Stimulated activated CD8-positive, alpha-beta memory T cell treated with anti-CD3 and anti-CD28 coated beads, Interleukin-12 subunit alpha, Interleukin-12 subunit beta, amount 100 ng/mL, for 24 hours (primary cell): ENCODE measurements around the gene LRRC8E.
"Not testable (repeated sequence)": the region's sequence is repeated elsewhere in the genome, so short reads cannot be mapped to it uniquely, and the experiment has no call there.

Experiments used
- DNase-seq: peaks from one replicate; pipeline ENCODE4 v3.0.0-alpha.2; 2020; ENCODE audit errors: extremely low read depth

Gene LRRC8E

GRCh38 chr19:7855426-7856108 is 32.7 kb upstream of the LRRC8E start:
- DNase-seq = no peak

DNA sequence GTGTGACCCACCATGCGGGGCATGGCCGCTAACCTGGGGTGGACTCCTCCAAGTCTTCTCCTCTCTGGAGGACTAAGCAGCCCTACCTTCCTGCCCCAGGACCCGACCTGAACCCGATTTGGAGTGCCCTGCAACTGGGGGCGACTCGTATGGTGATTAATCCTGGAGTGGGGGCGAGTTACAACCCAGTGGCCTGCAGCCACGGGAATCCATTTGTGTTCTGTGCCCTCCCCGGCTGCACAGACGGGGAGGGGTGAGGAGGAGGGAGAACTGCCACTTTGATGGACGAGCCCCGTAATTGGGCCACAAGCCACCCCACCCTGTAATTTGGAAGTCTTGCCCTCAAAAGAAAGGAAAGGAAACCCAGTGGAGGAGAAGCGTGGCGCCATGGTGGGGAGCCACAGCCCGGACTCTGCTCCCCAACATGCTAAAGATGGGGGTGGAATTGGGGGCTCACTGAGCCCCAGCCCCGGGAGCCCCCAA is 32.2 kb upstream of the LRRC8E start:
- DNase-seq = no peak

DNA sequence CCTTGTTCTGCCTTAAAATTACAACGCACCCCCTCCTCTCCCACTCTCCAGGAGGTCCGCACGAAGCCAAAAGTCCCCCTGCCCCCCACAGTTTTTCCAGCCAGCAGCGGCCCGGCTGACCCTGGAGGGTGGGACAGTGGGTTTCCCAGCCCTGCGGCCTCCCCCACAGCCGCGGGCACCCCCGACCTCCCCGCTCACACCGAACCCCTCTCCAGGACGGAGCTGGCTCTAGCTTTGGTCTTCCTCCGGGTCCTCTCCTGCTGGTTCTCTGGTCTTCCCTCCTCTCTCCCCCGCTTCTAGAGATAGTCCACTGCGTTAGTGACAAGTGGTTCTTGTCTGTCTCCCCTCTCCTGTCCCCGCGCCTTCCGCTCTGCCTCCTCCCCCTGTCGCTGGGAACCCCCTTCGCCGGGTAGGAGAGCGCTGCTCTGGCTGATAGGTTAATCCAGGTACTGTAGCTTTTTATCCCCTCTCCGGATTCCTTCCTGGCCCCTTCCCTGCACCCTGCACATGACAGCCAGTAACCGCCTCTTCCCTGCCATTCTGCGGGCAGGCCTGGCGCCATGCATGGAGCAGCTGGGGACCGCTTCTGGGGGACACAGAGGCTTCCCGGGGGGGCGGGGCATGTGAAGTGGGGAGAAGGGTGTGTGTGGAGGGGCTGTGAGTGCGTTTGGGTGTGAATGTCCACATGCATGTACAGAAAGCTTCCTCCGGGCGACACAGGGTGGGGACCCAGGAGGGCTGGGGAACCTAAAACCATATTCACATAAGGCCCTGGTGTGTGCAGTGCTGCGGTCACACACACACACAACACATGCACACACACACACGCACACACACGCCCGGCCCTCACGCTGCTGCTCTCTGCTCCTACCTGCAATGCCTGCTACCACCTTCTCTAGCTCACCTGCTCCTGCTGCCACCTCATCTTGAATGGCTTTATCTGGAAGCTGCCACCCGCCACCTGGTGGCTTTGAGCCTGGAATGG is 31.3 kb upstream of the LRRC8E start:
- DNase-seq = no peak

DNA sequence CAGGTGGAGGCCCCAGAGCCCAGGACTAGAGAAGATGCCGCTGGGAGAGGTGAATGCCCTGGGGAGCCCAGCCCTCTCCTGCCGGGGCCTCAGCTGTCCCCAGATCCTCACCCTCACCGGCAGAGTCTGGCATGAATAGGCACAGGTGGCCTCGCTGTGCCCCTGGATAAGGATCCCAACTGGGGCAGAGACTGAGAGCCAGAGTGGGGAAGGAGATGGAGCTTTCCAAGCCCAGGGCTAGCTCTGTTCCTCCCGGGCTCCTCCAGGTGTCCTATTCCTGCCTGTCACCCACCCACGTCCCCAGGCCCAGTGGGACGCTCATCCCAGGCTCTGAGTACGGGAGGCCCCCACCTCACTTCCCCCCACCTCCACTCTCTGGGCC is 30.6 kb upstream of the LRRC8E start:
- DNase-seq = no peak

DNA sequence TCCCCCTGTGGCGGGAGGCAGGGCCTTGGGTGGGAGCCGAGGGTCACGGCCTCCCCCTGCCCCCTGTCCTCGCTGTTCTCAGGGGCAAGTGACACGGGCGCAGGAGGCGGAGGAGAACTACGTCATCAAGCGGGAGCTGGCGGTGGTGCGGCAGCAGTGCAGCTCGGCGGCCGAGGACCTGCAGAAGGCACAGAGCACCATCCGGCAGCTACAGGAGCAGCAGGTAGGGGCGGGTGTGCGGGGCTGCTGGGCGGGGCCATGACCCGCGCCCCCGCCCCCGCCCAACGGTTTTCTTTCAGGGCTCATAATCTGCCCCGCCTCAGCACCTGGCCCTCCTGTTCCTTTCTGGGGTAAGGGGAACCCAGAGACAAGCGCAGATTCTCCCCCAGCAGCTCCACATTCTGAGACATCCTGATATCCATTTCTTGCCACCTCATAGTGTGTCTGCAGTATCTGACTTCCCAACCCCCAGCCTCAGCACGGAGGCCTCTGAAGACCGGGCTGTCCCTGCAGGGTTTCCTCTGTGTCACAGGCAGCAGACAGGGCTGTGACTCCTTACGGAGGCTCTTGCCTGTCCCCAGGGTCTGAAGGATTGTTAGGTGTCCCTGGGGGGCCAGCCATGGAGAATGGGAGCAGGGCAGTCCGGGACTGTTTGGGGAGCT is 30.1 kb upstream of the LRRC8E start:
- DNase-seq = no peak

GRCh38 chr19:7859087-7859486 is 29.2 kb upstream of the LRRC8E start:
- DNase-seq = not testable (repeated sequence)

GRCh38 chr19:7859831-7860713 is 28.2 kb upstream of the LRRC8E start:
- no peak for DNase-seq

DNA sequence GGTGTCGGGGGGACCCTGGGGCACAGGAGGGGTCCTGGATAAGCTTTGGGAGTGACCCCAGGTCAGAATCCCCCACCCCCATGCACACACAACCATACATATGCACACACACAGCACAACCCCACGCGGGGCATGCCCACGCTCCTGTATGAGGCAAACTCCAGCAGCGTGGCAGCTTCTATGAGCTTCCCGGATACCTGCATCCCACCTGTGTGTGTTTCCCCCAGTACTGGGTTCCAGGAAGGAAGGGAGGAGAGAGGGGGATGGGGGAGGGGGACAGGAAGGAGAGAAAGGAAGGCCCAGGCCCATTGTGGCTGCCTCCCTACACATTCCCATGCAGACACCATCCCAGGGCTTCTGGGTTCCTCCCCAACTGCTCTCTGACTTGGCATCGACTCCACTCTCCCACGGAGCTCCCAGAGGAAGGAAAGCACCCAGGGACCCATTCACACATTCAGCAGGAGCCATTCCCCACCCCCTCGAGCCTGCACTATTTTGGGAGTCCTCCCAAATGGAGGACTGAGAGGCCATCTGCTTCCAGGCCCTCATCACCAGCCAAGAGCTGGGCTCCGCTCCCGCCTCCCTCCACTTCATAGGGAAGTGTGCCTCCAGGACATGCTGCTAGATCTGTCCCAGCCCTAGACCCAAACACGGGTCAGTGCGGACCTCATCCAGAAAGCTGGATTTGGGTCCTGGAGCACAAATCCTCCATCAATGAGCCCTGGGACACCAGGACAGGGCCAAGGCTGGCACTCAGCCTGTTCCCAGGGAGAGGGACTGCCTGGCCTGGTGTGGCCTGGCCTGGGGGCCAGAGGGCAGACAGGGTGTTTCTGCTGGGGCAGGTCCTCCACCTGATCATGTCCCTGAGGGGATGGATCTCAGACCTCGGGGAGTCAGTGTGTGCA is 27.3 kb upstream of the LRRC8E start:
- no peak for DNase-seq

DNA sequence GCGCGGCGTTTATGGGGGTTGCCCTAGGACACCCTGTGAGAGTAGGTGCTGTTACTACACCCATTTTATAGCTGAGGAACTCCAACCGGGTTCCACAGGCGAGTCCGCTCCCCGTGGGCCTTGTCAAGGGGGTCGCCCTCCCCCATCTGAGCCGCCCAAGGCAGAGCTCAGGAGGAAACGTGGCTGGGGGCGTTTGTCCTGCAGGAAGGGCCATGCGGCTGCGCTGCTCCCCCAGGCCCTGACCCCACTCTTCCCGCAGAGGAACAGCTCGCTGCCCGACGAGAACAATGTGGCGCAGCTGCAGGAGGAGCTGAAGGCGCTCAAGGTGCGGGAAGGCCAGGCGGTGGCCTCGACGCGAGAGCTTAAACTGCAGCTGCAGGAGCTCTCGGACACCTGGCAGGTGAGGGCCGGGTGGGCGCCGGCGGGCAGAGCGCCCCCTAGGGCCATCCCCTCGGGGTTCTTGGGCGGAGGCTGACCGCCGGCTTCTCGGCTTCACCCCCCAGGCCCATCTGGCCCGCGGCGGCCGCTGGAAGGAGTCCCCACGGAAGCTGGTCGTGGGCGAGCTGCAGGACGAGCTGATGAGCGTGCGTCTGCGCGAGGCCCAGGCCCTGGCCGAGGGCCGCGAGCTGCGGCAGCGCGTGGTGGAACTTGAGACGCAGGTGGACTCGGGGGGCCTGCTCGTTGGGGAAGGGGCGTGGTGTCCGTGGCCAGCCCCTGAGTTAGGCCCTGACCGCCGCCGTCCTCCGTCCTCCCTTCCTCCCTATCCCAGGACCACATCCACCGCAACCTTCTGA is 26.5 kb upstream of the LRRC8E start:
- no peak for DNase-seq

DNA sequence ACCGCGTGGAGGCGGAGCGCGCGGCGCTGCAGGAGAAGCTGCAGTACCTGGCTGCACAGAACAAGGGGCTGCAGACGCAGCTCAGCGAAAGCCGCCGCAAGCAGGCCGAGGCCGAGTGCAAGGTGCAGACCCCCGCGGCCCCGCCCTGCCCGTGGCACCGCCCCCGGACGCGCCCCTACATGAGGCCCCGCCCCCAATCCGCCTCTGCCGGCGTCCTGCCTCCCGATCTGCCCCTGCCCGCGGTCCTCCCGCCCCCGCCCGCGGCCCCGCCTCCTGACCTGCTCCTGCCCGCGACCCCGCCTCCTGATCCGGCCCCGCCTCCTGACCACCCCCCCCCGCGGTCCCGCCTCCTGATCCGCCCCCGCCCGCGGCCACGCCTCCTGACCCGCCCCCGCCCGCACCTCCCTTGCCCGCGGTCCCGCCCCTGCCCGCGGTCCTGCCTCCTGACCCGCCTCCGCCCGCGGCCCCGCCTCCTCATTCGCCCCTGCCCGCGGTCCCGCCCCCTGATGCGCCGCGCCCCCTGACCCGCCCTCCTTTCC is 25.8 kb upstream of the LRRC8E start:
- peak; percentile 48 for DNase-seq

DNA sequence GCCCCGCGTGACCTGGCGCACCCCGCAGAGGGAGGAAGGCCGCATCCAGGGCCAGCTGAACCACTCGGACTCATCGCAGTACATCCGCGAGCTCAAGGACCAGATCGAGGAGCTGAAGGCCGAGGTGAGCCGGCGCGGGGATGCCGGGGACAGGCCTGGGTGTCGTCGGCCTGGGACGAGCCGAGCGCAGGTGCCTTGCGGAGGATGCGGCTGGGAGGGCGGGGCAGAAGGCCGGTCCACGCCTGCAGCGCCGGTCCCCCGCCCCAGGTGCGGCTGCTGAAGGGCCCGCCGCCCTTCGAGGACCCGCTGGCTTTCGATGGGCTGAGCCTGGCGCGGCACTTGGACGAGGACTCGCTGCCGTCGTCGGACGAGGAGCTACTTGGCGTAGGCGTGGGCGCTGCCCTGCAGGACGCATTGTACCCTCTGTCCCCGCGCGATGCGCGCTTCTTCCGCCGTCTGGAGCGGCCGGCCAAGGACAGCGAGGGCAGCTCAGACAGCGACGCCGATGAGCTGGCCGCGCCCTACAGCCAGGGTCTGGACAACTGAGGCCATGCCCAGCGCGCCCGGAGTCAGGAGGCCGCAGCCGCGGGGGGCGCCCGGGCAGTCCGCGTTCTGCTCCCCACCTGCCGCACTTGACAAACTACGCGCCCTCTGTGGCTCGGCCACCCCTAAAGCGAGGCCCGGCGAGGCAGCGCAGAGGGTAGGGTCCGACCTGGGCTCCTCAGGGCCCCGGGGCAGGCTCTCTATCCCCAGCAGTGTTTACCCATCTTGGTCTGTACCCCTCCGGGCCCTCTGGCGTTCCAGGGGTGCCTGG is 24.9 kb upstream of the LRRC8E start:
- DNase-seq = no peak

GRCh38 chr19:7863971-7864689 is 24.2 kb upstream of the LRRC8E start:
- no peak for DNase-seq

- DNase-seq = no peak
These were observed 23.6 kb upstream of the LRRC8E start for GRCh38 chr19:7864690-7865074.

DNA sequence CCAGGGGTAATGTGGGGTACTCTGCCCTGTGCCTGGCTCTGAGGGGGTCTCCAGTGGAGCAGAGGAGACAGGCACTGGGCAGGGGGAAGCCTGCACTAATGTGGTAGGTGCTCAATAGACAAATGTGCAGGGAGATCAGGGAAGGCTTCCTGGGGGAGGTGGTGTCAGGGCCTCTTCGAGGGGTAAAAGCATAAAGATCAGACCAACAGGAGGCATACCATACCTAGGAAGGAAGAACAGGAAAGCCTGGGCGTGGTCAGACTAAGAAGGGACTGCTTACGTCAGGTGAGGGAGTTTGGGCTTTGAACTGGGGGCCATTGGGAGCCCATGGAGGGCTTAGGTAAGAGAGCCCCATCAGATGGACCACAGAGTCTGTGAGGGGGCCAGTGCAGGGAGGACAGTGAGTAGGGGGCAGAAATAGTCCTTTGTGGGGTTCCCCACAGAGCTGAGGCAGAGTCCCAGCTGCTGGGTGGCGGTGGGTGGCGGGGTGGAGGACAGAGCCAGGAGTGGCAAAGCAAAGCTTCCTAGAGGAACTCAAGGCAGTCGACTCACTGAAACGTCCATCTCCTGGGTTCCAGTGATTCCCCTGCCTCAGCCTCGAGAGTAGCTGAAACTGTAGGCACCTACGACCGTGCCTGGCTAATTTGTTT is 22.9 kb upstream of the LRRC8E start:
- DNase-seq = no peak

DNA sequence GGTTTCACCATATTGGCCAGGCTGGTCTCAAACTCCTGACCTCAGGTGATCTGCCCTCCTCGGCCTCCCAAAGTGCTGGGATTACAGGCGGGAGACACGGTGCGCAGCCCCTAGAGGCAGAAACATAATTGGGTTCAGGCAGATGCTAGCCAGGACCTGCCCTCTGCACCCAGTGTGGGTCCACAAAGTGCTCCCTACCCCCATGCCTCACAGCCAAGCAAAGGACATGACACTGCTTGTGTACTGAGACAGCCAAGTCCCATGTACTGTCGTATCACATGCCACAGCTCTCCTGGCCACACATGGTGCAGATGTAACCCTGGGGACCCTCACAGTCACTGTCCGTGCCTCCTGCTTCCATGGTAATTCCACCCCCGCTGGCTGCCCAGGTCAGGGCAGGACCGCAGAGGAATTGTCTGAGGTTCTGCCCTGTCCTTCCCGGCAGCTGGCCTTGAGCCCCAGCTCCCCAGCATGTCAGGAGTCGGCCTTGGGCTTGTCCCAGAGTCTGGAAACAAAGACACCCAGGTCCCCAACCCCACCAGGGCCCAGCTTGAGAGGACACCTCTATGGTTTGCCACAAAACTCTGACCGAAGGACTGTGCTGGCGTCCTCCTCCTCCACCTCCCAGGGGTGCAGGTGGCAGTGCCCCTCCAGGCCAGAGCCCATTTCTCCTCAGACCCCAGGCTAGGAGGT is 21.8 kb upstream of the LRRC8E start:
- no peak for DNase-seq

DNA sequence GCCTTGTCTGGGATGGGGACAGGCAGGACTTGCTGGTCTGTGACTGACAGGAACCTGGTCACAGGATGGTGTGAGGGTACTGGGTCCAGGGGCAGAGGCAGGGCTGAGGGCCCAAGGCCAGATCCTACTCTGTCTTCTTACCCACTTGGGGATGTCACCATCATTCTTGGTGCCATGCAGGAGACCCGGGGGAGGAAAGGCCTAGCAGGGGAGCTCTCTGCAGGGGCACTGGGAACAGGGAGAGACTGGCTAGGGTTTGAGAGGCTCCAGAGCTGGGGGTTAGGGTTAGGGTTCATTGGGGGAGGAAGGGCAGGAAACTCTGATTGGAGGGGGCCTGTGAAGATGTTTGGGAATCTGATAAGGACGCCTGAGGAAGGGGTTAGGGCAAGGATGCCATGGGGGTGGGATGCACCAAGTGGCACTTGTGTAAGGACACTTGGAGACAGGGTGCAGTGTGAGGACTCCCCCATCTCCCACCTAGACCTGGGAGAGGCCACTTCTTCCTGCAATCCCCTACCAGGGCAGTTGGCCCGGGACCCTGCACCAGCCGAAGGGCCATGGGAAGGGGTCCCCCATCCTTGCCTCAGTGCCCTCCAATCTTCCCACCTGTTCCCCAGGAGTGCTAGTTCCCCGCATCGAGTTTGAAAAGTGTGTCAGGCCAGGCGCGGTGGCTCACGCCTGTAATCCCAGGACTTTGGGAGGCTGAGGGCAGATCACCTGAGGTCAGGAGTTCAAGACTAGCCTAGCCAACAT is 21.0 kb upstream of the LRRC8E start:
- no peak for DNase-seq
